ENCODE data around the gene SLC5A12. TPM values are rescaled to one million over a fixed set of nuclear protein-coding genes. Genes with fewer than 3 reads are reported as not detected.

Gene SLC5A12
- total and polyA plus RNA-seq, 2 of the 4 experiments (the other 2 are of a cell fraction), result not detected

DNA sequence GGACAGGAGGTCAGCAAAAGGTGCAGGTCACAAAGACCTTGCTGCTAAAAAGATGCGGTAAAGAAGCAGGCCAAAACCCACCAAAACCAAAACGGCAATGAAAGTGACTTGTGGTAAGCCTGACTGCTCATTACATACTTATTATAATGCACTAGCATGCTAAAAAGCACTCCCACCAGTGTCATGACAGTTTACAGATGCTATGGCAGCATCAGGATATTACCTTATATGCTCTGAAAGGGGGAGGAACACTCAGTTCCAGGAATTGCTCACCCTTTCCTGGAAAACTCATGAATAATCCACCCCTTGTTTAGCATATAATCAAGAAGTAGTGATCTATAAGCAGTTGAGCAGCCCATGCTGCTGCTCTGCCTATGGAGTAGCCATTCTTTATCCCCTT lies 45.2 kb upstream of the SLC5A12 start:
- no peak overlapping the region for H2BK20ac ChIP-seq (ENCODE audit: low read depth, low read length)
- intact Hi-C loops (cut with micrococcal nuclease), result no loop called here
- H3K23ac ChIP-seq (ENCODE audit: low read depth, low read length), result no peak overlapping the region
- H3K4me3 ChIP-seq (ENCODE audit: insufficient read depth, low read depth, low read length), result no peak overlapping the region
- BruUV-seq (replicated peaks), result no TSS peak
- no peak for ATAC-seq (ENCODE audit: low read depth)
- TF ChIP-seq CTCF (conservative IDR thresholded peaks at IDR 0.05; ENCODE audit: low read depth, low read length), result no peak
- TF ChIP-seq MAFK (IDR thresholded peaks at IDR 0.05; ENCODE audit: low read depth, low read length), result no peak
- no peak for TF ChIP-seq MXI1 (IDR thresholded peaks at IDR 0.05; ENCODE audit: borderline replicate concordance, low read depth, low read length)
- no peak overlapping the region for H3K18ac ChIP-seq (ENCODE audit: low read depth, low read length)
- no peak overlapping the region for H4K91ac ChIP-seq (ENCODE audit: insufficient read depth, low read depth, low read length)
- no peak overlapping the region for H2AK9ac ChIP-seq (replicated peaks; ENCODE audit: low read depth, low read length, poor library complexity)
- in situ Hi-C loops (cut with MboI; ENCODE audit: low sequenced_read_pairs), result loop anchor here (25.0 kb wide), 1 partner anchor 720 kb away; no protein-coding TSS in a partner anchor
- DNase-seq, result no peak
- H3K36me3 ChIP-seq (ENCODE audit: control insufficient read depth, insufficient read depth, low read length), result no peaks in the 10 kb centered on the region
- H2AFZ ChIP-seq (replicated peaks; ENCODE audit: low read length, poor library complexity), result no peak overlapping the region
- H3K4ac ChIP-seq (ENCODE audit: low read depth, low read length), result no peak overlapping the region
- no peak overlapping the region for H4K5ac ChIP-seq (ENCODE audit: low read depth, low read length)
- no peaks in the 10 kb centered on the region for H4K20me1 ChIP-seq (ENCODE audit: insufficient read depth, low read length)
- H3K4me1 ChIP-seq (ENCODE audit: control insufficient read depth, insufficient read depth, low read length), result no peaks in the 10 kb centered on the region
- no peak overlapping the region for H3K56ac ChIP-seq (ENCODE audit: extremely low read depth, insufficient read depth, low read length)
- ChIA-PET POLR2A (ENCODE audit: unreplicated experiment) (no interaction called here), CTCF (no interaction called here)
- dilution Hi-C loops (cut with HindIII; ENCODE audit: low sequenced_read_pairs, unreplicated experiment), result no loop called here
- no peaks in the 10 kb centered on the region; the same call in 1 of the 2 replicates for H3K27me3 ChIP-seq (ENCODE audit: control insufficient read depth, insufficient read depth, low read length)
- no peak overlapping the region for H2BK120ac ChIP-seq (ENCODE audit: low read depth, low read length)
- no CpG with 5 or more reads among the region's 2 CpGs for WGBS, 2 experiments (ENCODE audit: extremely low coverage in 2 of 2, insufficient read length in 1 of 2)
- H3K27ac ChIP-seq (ENCODE audit: insufficient read depth, low read length), result no peak overlapping the region
- H2BK15ac ChIP-seq (ENCODE audit: low read depth, low read length), result no peak overlapping the region
- no peaks in the 10 kb centered on the region for H3K9me1 ChIP-seq (ENCODE audit: insufficient read depth, low read length)
- no peak overlapping the region for H3K14ac ChIP-seq (replicated peaks; ENCODE audit: low read depth, low read length)
- no peaks in the 10 kb centered on the region; the same call in 1 of the 2 replicates for H3K9me3 ChIP-seq (ENCODE audit: control insufficient read depth, insufficient read depth, low read length)
- no peak overlapping the region for H4K8ac ChIP-seq (ENCODE audit: low read depth in 2 of 2, low read length in 2 of 2)
- H3K79me1 ChIP-seq (ENCODE audit: low read depth in 1 of 2, low read length in 2 of 2), result no peaks in the 10 kb centered on the region
- no peak overlapping the region for H3K4me2 ChIP-seq (ENCODE audit: low read depth, low read length)
- no peak overlapping the region for H2AK5ac ChIP-seq (ENCODE audit: low read depth, low read length)
- no peak overlapping the region for H3K9ac ChIP-seq (ENCODE audit: low read depth, low read length)
- no peak overlapping the region for H2BK5ac ChIP-seq (ENCODE audit: low read depth, low read length, poor library complexity, severe bottlenecking)

Measured in IMR-90 (cell line).